Stimulated activated CD4-positive, alpha-beta T cell treated with anti-CD3 and anti-CD28 coated beads, Interleukin-2, amount 100 ng/mL, for 4 hours (primary cell): Measurements from ENCODE around the gene FCRL2.

Experiments
- DNase-seq: peaks from one replicate; pipeline ENCODE4 v3.0.0-alpha.2; 2020; ENCODE audit warnings: low read depth

Gene FCRL2, protein sequence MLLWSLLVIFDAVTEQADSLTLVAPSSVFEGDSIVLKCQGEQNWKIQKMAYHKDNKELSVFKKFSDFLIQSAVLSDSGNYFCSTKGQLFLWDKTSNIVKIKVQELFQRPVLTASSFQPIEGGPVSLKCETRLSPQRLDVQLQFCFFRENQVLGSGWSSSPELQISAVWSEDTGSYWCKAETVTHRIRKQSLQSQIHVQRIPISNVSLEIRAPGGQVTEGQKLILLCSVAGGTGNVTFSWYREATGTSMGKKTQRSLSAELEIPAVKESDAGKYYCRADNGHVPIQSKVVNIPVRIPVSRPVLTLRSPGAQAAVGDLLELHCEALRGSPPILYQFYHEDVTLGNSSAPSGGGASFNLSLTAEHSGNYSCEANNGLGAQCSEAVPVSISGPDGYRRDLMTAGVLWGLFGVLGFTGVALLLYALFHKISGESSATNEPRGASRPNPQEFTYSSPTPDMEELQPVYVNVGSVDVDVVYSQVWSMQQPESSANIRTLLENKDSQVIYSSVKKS

DNA sequence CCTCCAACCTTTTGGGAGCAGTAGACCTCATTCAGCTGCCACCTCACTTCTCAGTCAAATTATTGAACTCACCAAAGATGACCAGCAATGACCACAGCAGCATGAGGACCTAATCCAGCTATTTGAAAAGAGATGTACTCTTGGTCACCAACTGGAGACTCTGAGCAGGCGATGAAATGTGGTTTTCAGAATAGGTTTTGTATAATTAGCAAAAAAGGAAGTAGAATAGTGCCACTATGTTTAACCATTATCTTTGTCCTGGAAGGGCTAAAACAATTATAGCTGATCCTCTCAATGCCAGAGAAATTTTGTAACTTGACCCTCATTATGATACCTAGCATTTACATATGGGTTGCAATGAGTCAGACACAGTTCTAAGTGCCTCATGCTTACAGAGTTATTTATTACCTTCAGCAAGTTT is at the start of gene FCRL2:
Gene FCRL2, minus strand, starts transcription at position 162 of the 421 bp plus-strand sequence. Its CDS starts 59 bp downstream, at position 103.
- no peak for DNase-seq

DNA sequence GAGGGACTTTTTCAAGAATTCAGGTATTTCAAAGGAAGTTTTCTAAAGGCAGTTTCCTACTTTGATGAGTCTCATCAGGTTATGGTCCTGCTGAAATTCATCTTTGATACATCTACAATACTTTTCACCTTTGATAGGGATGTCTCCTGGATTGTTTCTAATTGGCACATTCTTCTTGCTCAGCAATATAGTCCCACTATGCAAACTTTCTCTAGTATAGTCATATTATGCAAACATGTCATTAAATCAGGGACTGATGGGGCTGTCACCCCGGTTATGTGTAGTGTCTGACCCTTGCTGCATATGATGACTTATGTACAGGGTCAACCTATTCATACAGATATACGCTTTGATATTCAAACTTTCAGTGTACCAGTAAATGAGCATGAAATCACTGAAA is 43.4 kb upstream of the FCRL2 start:
- DNase-seq: no peak

DNA sequence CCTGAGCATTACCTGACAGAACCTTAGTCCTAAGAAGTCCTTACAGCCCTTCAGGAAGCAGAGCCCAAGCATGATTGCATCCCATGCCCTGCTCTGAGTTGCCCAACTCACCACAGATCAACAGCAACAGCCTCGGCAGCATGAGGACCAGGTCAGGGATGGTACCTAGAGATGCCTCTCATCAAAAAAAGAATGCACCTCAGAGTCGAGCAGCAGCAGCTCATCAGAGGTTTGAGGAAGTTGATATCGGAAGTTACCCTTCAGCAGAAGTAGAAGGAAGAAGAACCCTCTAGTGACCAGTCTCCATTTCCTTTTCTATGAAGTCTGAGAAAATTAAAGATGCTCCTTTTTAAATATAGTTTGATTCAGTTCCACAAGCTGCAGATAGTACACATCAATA is 43.0 kb upstream of the FCRL2 start, which contains the start of gene FCRL1:
Gene FCRL1, minus strand, starts transcription at position 225 of the 400 bp plus-strand sequence. Its CDS starts 83 bp downstream, at position 142.
- DNase-seq: no peak

DNA sequence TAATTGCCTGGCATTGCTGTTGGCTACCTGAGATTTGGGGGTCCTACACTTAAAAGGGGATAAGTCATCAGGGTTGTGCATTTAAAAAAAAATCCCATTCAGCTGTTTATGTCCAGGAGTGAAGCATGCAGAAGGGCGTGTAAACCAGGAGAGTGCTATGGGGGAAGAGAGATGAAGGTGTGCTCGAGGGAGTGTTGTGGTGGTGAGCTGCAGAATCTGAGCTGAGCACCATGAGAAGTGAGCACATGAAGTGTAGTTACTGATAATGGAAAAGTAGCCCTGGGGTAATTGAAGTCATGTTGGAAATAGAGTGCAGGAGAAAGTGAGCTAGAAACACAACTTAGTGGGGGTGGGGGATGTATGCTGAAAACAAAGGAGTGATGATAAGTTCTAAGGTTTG is 42.3 kb upstream of the FCRL2 start:
- no peak for DNase-seq

DNA sequence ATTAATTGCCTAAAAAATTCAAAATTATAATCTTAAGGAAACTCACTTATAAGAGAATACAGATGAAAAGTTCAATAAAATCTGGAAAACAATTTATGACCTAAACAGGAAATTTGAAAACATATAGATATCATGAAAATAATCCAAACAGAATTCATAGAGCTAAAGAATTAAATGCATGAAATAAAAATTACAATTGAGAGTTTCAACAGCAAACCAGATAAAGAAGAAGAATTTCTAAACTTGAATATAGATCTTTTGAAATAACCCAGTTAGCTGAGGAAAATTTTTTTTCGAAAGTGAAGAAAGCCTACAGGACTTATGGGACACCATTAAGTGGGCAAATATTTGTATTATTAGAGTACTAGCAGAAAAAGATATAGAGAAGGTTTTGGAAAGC is 36.3 kb upstream of the FCRL2 start:
- no peak for DNase-seq

DNA sequence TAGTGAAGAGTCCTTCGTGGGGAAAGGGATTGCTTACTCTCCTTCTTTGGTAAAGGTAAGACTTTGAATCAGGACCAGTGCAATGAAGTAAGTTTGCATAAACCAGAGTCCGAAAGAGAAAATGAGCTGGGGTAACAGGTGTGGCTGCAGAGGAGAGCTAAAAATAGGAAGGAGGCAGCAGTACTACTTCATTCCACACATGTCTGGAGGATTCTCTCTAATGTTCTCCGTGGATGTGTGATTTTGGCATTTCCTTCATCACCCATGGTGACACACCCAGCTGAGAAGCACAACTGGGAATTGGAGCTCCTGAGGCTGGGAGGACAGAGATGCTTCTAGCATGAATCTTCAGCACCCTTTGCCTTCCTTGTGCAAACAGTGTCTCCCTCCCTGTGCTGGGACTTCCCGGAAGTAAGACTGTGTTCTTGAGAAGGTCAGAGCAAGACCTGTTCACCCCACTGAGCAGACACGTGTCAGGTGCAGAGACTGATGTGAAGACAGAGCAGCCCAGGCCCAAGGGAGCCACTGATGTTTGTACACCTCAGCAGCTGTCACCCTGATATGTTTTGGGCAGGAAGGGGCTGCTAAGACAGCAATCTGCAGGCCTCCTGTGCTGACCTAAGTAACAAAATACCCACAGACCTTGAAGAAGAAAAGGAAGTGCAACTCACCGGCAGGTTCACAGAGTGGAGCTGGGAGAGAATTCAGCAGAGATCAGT is 29.7 kb upstream of the FCRL2 start:
- no peak for DNase-seq

DNA sequence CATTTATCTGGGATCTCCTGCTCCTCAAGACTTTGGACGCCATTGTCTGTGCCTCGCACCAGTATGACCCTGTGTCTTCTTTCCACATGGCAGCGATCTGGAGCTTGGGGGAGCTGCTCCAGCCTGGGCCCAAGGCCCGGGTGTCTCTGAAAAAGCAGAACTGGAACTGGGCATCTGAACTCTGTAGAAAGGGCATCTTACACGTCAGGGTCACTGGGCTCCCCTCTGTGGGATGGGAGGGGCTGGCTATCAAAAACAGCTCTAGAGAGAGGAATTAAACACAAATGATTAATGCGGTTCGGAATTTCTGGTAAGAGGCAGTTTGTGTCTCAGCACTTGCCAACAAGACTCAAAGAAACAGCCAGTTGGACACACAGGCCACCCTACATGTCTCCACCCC is 26.9 kb upstream of the FCRL2 start:
- DNase-seq: no peak

DNA sequence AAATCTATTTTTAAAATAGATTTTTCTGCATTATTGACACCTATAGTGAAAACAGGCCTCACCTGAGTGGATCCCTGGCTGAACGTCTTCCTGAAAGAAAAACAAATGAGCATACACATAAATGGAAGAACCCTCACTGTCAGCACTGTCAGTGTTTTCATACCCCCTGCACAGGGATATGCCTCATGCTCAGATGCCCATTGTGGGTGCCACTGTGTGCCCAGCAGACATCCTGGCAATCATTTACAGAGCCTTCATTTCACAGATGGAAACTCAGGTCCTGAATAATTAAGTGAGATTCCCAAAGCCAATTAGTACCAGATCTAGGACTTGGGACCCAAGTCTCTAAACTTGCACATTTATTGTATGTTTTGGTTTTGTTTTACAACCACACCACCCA is 23.1 kb upstream of the FCRL2 start:
- no peak for DNase-seq

DNA sequence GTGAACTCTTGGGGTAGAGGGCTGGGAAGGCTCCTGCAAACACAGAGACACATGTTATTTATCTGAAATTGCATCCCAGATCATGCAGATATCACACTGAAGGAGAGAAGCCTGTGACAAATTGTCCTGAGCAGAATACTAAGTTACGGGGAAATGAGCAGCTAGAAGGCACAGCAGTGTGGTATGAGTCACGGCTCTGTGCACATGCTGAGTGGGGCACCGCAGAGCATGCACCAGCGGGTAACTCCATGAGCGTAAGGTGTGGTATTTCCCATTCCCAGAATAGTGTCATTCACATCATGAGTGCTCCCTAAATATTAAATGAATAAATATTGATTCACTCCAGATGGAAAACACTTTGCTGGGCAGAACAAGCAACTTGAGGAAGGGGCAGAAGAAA is 21.3 kb upstream of the FCRL2 start:
- no peak for DNase-seq

DNA sequence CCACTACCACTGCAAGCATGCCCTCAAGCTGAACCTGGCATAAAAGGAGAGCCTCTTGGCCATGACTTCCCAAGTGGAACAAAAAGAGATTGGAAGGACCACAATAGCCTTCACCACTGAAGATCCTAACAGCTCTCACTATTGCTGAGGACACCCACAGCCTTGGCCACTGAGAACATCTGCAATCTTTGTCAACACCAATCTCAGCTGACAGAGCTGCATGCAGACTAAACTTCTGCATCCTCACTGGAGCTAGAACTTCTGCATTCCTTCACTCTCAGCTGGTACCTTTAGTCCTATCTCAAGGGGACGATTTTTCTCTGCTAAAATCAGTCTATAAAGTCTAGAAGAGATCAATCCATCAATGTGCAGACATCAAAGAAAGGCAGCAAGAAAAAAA is 8.3 kb upstream of the FCRL2 start:
- DNase-seq: no peak

DNA sequence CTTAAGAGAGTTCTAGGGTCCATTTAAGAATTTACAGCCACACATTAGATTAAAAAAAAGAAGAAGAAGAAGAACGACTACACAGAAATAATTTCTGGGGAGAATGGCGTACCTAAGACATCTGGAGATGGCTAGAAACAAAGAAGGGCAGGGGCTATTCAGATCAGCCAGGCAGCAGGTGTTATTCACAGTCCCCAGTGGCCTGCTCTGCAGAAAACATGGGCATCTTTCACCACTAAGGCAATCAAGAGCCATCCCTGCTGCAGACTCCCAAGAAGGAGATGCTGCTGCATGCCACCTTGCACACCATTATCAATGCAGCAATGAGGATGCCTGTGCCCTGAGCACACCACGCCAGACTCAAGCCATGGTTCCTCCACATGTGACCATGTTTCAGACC is 7.9 kb upstream of the FCRL2 start:
- no peak for DNase-seq

DNA sequence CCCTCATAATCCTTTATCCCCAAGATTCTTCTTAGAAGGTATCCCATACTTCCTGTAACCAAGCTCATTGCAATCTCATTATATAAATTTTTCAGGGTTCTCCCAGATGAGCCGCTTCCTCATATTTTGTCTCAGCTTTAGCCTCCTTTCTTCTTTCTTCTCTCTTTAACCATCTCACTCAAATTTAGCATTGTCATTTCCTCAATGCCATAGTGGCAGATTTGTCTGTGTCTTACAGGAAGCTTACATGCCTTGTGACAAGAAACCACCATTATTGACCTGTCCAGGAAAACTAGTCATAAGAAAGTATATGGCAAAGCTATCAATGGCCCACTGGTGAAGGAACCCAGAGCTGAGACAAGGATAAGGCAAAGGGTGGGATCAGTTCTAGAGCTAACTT is 6.0 kb upstream of the FCRL2 start:
- no peak for DNase-seq

DNA sequence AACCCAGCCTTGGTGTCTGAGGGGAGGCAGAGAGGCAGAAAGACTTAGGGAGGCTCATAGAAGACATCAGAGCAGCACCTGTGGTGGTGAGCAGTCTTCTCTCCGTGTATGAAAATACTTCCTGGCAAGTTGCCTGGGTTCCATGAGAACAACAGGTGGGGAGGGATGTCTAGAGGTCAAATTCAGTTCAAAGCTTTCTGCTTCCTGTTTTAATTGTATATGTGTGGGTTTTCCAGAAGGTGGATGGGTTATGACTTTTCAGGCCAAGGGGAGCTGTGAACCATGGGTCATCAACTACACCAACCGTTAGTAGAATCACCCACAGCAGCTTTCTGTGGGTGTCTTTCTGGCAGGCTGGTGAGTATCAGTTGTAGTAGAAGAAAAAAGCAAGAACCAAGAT is 4.1 kb upstream of the FCRL2 start:
- no peak for DNase-seq

DNA sequence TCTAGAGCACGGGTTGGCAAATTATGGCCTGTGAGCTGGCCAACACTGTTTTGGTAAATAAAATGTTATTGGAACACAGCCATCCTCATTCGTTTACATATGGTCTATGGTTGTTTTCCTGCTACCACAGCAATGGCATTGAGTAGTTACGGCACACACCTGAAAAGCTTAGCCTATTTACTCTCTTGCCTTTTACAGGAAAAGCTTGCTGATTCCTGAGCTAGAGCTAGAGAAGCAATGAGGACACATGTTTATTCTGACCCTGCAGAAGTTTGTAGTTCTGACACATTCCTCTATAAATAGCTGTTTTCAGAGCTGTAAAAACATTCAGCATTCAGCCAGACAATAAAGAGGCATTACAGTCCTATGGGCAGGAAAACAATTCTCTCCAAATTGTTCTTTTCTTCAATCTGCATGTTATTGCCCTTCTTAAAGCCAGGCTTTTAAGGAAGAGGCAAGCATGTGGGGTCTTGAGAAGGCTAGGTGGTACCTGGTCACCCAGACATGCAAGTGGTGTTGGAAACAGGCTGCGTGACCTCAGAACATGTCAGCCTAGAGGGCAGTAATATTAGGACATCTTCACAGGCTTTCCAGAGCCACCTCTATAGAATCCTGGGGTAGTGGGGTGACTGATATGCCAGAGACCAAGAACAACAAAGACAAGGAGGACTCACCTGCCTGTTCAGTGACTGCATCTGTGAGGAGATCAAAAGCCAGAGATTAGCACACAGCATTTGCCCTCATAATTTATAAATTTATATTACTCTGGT is 1.6 kb downstream of the FCRL2 start:
- no peak for DNase-seq

DNA sequence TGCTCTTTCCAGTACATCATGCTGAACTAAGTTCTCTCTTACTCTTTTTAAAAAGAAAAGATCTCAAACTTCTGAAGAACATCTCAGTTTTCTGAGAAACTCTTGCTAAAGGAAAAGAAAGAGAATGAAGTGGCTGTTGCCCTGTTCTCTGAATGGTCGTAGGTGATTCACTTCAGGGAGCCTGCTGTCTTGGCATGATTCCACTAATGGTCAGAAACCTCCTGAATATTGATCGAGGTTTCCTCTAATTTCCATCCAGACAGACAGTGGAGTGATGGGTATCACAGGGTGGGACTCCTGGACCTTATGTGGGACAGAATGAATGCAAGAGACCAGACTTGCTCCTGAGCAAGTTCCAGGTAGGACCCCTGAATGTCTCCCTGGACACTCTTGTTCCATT is 2.5 kb downstream of the FCRL2 start:
- DNase-seq: no peak

DNA sequence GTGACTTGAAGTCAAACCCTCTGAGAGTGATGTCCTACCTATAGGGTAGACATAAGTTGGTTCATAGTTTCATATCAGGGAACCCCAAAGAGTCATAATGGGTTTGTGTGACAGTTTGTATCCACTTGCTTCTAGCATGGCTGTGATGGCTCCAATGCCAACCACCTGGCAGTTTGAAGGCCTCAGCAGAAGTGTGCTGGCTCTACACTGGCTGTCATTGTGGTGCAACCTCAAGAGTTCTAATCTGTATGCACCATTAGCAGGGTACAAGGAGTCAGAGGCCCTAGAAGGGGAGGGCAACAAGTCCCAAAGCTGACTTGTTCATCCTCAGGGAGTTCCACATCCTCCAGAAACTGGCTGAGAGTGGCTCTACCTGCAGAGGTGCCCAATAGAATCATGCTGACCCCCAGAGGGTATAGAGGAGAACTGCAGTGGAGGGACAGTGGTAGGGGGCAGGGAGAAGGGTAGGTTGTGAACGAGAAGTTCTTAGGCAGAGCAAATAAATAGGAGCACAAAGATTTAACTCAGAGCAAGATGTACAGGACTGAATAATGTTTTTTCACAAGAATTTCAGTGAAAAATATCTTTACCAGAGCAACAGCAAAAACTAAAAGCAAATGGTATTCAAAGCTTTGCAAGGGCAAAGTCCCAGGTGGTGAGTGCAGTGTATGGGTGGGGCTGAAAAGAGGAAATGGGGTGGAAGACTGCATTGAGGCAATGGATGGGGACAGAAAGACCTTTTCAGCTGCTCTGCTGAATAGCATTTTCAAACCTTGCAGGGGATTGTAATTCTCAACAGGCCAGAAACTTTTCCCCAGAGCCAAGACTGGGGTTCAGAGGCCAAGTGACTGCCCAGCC is 3.2 kb downstream of the FCRL2 start:
- DNase-seq: no peak

DNA sequence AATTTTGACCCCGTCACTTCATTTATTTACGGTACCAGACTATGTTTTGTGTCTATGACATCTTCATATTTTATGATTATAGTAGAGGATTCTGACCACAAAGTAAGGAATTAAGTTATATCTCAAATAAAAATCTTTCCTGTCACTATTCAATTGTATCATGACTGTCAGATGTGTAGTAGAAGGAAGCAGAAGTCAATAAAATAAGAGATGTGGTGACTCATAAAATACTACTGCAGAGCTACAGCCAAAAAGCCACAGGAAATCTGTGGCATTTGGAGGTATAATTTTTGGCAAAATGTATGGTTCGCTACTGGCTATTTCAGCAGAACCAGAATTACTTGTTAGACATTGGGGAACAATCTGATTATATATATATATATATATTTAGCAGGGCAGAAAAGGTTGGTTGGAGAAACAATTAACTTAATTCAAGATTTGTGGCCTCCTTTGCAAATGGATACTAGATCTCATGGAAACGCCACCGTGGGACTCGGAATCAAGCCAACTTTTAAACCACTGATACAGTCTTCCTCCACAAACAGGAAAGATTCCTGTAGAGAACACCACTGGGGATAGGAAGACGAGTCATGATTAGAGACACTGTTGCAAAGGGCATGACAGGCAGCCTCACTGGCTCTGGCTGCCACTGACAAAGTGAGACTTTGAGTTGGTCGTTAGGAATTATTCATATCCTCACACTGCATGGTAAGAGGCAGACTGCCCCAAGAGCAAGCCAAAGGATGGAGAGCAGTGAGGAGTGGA is 5.1 kb downstream of the FCRL2 start:
- no peak for DNase-seq

DNA sequence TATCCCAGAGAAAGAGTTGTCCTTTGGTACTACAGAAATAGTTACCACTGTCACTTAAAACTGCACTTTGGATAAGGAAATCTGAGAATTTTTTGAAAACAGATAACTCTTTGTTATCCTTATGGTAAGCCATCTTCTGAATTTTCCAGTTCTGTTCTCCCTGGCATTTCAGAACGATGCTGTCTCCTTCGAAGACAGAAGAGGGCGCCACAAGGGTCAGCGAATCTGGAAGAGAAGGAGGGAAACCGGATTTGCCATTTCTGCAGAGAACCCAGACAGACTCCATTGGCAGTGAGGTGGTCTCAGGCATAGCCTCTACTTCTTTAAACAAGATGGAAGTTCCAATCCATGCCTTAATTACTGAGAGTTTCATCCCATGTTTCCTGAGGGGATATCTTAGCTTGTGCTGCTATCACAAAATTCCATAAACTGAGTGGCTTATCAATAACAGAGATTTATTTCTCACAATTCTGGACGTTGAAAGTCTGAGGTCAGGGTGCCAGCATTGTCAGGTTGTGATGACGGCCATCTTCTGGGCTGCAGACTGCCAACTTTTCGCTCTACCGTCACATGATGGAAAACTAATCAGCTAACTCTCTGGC is 6.4 kb downstream of the FCRL2 start:
- no peak for DNase-seq

DNA sequence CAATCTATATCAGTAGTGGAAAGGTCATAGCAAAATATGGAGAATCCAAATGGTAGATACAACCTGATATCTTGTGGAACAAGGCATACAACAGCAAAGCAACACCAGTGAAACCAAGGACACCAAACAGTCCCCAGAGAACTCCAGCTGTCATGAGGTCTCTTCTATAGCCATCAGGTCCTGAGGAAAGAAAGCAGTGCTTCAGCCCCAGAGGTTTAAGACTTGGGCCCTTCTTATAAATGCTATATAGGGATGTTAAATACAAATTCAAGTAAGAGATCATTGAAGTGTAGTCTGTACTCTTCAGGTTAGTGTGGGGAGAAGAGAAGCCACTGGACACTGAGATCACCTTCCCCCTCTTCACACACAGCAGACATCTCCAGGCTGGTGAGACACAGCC is 10.1 kb downstream of the FCRL2 start:
- no peak for DNase-seq

DNA sequence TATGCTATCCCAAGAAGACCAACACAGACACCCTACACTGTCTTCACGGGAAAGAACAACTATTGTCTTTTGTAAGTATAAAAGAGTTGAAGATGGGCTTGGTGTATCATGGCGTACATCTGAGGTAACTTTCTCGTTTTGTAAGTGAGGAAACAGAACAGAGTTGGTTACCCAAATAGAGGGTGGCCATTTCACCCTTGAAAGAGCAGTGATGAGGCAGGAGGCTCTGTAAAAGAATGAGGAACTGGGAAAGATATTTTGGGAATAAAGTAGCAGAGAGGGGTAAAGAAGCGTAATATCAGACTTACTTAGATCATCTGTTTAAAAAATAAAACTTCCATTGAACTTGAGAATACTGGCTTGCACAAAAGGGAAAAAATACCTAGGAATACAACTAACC is 18.9 kb downstream of the FCRL2 start:
- DNase-seq: no peak
